ENCODE data around the gene SIMC1.

The SIMC1 gene

GRCh38 chr5:176389135-176390123 is 151.2 kb downstream of the SIMC1 start:
- no peak for DNase-seq

GRCh38 chr5:176391479-176391878 is 153.3 kb downstream of the SIMC1 start:
- DNase-seq = no peak

- DNase-seq = no peak
Observed at GRCh38 chr5:176391999-176392398, 153.8 kb downstream of the SIMC1 start.

GRCh38 chr5:176392526-176392925 is 154.3 kb downstream of the SIMC1 start:
- DNase-seq = no peak

- no peak for DNase-seq
Observed at GRCh38 chr5:176394096-176394495, 155.9 kb downstream of the SIMC1 start.

- DNase-seq = no peak
Observed at GRCh38 chr5:176394881-176395675, 156.9 kb downstream of the SIMC1 start.
